ENCODE data around the gene CCDC28A.

- TF ChIP-seq POLR2A (IDR thresholded peaks at IDR 0.05) (no peak), CTCF (IDR thresholded peaks at IDR 0.05 in 4 of 5, conservative IDR thresholded peaks at IDR 0.05 in 1 of 5) (no peak)
Observed at GRCh38 chr6:138833816-138834539, 60.4 kb downstream of the CCDC28A start.
